Heart left ventricle (tissue), 16 donors: ENCODE results near the gene BCR. TPM values are rescaled to one million over a fixed set of nuclear protein-coding genes. Genes with fewer than 3 reads are reported as not detected.
A peak's percentile ranks its signal among the peaks of the same experiment; 100 is the strongest.

Experiments
- ATAC-seq, 4 donors: fragments of 200-7000 bp; cut with Tn5 transposase; one replicate each; pipeline ENCODE4 v1.9.1; 2020 to 2022; ENCODE audit warnings: moderate library complexity in 4 of 4, mild to moderate bottlenecking in 3 of 4, moderate number of reproducible peaks in 1 of 4
- DNase-seq, 5 donors: peaks; one replicate each; pipeline ENCODE4 v3.0.0-alpha.2; 2020
- H3K27ac ChIP-seq, 12 donors: fragments of 200-600 bp; sonication (generic) in 4 of 12; one replicate each; pipeline versions ENCODE4 v1.5.0 to v1.8.0; 2016 to 2022; ENCODE audit warnings: mild to moderate bottlenecking in 2 of 12
- H3K27me3 ChIP-seq, 9 donors: fragments of 200-600 bp; sonication (generic) in 2 of 9; one replicate each; pipeline versions ENCODE4 v1.5.1 to v1.8.0; 2016 to 2022; ENCODE audit warnings: mild to moderate bottlenecking in 3 of 9
- H3K36me3 ChIP-seq, 9 donors: fragments of 200-600 bp; sonication (generic) in 2 of 9; one replicate each; pipeline versions ENCODE4 v1.5.0 to v1.8.0; 2018 to 2022; ENCODE audit warnings: mild to moderate bottlenecking in 2 of 9
- H3K4me1 ChIP-seq, 12 donors: fragments of 200-600 bp; sonication (generic) in 4 of 12; one replicate each; pipeline versions ENCODE4 v1.5.0 to v1.8.0; 2016 to 2022; ENCODE audit warnings: mild to moderate bottlenecking in 3 of 12
- H3K4me3 ChIP-seq, 12 donors: fragments of 200-600 bp; sonication (generic) in 4 of 12; one replicate each; pipeline versions ENCODE4 v1.5.0 to v1.8.0; 2017 to 2022; ENCODE audit warnings: mild to moderate bottlenecking in 9 of 12, moderate library complexity in 4 of 12
- H3K9me3 ChIP-seq, 12 donors: fragments of 200-600 bp; sonication (generic) in 4 of 12; one replicate each; pipeline versions ENCODE4 v1.5.0 to v1.8.0; 2016 to 2022; ENCODE audit warnings: mild to moderate bottlenecking in 1 of 12
- POLR2A ChIP-seq, 2 donors: fragments of 450-650 bp; IDR thresholded peaks; one replicate each; pipeline ENCODE4 v1.6.1; 2017; ENCODE audit warnings: antibody characterized with exemption in 2 of 2, mild to moderate bottlenecking in 2 of 2, moderate library complexity in 2 of 2
- WGBS, 4 donors: extraction: QIAGEN DNeasy Blood & Tissue Kit in 2 of 4; methylation state at CpG; one replicate each; pipeline versions ENCODE4 v1.1.5 to v1.1.7; 2013 to 2018; 5-methylcytosine and 5-hydroxymethylcytosine counted together
- intact Hi-C, 10 donors: fragments of 100-400 bp; cut with DNase I; formaldehyde crosslinking; loops; one replicate each; pipeline versions ENCODE4 v1.11.1 to v1.14.2; 2022
- polyA plus RNA-seq, 2 donors: library from polyadenylated mRNA; stranded (reverse); fragments of 200-250 nt; gene quantifications; one replicate each; pipeline ENCODE4 v1.2.3, GENCODE V29; 2013
- total RNA-seq, 9 donors: library from RNA; depleted of rRNA in 2 of 9; stranded (reverse); fragments of >200 nt in 2 of 9; fragmentation: NEBNext Ultra II Directional in 3 of 9; extraction: Animal tissue kit (Norgen Biotek cat#: 25700) in 3 of 9; gene quantifications; one replicate each; pipeline versions ENCODE4 v1.1.0 to v1.2.4, GENCODE V29; 2016 to 2023
- TF ChIP-seq, protein P1 (sequence below), 12 donors: fragments of 200-600 bp; sonication (generic) in 4 of 12; IDR thresholded peaks; one replicate each; pipeline versions ENCODE4 v1.5.0 to v1.8.0; 2018 to 2022; ENCODE audit warnings: antibody characterized with exemption in 12 of 12, mild to moderate bottlenecking in 5 of 12
- donor health status: ischemic (EF 13 %, LVEDD 7.1; RV severe dilation, severe dysfunction).
- donor health status: healthy with polysubstance abuse.
- donor health status: DM: no; HTN: yes; CAD: no.
- donor health status: DM: no; HTN: no; CAD: no.
- donor health status: ischemic (EF 25% LVEDD 6.9; RV normal size, moderate dysfunction).
- donor health status: ischemic (EF 25% LVEDD 5.7; RV mildly dilated, moderate dysfunction).
- donor health status: healthy.
- donor health status: DM: yes; HTN: yes; CAD: no.
- donor health status: ischemic (EF 35%, LVEDD 5.7; RV mildly dilated, moderate dysfunction).
- donor health status: nonischemic (EF 11% LVEDD 7.7; RV severe dilation, severe dysfunction).
- donor health status: DM: yes; HTN: yes; CAD: no.
- donor health status: PGD.
- donor health status: ischemic (EF 29% LVEDD 5.4; RV normal size, mild dysfunction).
- donor health status: nonischemic (EF 23%, LVEDD 6.1; RV moderate dilation, normal function).

BCR gene
- total and polyA plus RNA-seq, 11 donors: 12.6 to 51.1 (median 28.7) TPM

DNA sequence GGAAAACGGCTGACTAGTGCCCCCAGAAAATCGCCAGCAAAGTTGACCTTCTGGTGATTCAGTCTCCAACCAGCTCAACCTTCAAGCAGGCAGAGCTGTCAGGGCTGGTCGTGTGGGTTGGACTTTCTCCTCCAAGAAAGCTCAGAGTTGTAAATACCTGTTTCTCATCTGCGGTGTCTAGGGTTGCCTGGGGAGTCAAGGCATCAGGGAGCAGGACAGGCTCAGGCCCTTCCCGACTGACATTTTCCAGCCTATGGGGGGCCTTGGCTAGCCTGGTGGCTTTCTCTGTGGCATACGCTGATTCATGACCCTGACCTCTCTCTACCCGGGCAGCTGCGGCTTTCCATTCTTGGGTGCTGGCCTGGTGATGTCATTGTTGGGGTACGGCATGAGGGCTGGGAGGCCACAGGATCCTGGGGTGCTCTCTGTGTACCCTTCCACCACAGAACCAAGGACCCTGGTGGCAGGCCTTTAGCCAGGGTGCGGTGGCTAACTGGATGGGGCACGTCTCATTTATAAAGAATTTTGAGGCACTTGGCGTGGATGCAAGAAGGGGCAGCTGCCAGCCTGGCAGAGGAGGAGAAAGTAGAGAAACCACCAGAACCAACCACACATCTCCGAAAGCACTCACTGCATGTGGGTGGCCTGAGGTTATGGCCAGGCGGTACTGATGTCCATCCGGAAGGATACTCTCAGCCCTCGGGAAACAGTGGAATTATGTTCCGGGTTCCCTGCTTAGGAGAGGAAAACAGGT lies 64.9 kb downstream of the BCR start:
- Histone ChIP-seq H3K36me3 (no peaks in the 10 kb centered on the region), H3K4me1 (peaks cover 0 to 58% (median 5%) of the 10 kb centered on the region in 12 donors), H3K4me3 (no peak overlapping the region), H3K27ac (no peak overlapping the region), H3K9me3 (no peaks in the 10 kb centered on the region), H3K27me3 (no peaks in the 10 kb centered on the region)
- TF ChIP-seq, protein P1, sequence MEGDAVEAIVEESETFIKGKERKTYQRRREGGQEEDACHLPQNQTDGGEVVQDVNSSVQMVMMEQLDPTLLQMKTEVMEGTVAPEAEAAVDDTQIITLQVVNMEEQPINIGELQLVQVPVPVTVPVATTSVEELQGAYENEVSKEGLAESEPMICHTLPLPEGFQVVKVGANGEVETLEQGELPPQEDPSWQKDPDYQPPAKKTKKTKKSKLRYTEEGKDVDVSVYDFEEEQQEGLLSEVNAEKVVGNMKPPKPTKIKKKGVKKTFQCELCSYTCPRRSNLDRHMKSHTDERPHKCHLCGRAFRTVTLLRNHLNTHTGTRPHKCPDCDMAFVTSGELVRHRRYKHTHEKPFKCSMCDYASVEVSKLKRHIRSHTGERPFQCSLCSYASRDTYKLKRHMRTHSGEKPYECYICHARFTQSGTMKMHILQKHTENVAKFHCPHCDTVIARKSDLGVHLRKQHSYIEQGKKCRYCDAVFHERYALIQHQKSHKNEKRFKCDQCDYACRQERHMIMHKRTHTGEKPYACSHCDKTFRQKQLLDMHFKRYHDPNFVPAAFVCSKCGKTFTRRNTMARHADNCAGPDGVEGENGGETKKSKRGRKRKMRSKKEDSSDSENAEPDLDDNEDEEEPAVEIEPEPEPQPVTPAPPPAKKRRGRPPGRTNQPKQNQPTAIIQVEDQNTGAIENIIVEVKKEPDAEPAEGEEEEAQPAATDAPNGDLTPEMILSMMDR (IDR thresholded peaks at IDR 0.05): no peak
- no peak for TF ChIP-seq POLR2A (IDR thresholded peaks at IDR 0.05)
- intact Hi-C loops: no loop called here
- DNase-seq (no peak), ATAC-seq (no peak)
- 84 to 94% (median 87%) methylated on average over 17 of the region's 17 CpGs for WGBS, 4 donors

DNA sequence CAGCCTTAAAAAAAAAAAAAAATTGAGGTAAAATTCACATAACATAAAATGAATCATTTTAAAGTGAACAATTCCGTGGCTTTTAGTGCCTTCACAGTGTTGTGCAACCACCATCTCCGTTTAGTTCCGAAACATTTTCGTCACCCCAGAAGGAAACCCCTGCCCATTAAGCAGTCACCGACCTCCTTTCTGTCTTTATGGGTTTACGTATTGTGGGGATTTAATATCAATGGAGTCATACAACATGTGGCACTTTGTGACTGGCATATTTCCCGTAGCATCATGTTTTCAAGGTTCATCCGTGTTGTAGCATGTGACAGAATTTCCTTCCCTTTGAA lies 65.5 kb downstream of the BCR start:
- no peaks in the 10 kb centered on the region for H3K36me3 ChIP-seq
- TF ChIP-seq POLR2A (IDR thresholded peaks at IDR 0.05): no peak
- TF ChIP-seq, protein P1 (IDR thresholded peaks at IDR 0.05): no peak
- ATAC-seq: no peak
- DNase-seq: no peak
- H3K27ac ChIP-seq: no peak overlapping the region
- intact Hi-C loops: no loop called here
- 80 to 93% (median 85%) methylated on average over 8 of the region's 8 CpGs for WGBS, 4 donors
- H3K4me3 ChIP-seq: no peak overlapping the region
- no peaks in the 10 kb centered on the region for H3K27me3 ChIP-seq
- H3K4me1 ChIP-seq: peaks cover 0 to 54% (median 5%) of the 10 kb centered on the region in 12 donors
- no peaks in the 10 kb centered on the region for H3K9me3 ChIP-seq

DNA sequence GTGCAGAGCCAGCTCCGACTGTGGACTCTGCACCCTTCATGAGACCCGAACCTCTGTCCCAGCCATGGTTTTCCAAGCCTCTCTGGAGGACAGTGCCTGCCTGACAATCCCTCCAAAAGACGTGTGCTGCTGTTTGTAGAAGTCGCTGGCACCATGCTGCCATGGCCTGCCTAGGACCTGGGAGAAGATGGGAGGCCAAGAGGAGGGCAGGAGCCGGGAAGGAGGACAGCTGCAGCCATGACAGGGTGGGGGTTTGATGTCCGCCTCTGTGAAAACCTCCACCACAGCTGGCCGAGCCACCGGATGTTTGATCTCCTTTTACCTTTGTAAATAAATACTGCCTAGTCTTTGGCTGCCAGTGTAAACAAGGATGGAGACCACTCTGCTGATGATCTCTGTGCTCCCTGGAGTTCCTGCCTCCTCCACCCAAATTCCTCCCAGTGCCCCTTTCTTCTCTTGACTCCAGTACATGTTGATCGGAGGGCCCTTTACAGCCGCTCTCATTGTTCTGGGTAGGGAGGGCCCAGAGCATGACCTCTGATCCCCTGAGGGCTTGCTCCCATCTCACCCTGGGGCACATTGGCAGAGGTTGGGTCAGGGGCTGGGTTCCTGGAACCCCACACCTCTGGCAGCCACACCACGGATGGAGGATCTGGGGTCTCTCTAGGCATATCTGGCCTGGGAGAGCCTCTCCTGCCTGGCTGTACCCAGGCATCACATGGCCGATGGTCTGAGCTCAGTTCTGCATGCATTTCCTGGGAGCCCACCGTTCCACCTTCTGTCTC lies 66.9 kb downstream of the BCR start:
- DNase-seq (no peak), ATAC-seq (no peak)
- no peaks in the 10 kb centered on the region for H3K36me3 ChIP-seq
- H3K4me3 ChIP-seq: no peak overlapping the region
- H3K27me3 ChIP-seq: no peaks in the 10 kb centered on the region
- H3K4me1 ChIP-seq: peaks cover 0 to 45% (median 6%) of the 10 kb centered on the region in 12 donors
- intact Hi-C loops: no loop called here
- H3K27ac ChIP-seq: no peak overlapping the region
- WGBS, 4 donors: 90 to 94% (median 91%) methylated on average over 12 to 13 of the region's 13 CpGs
- TF ChIP-seq, protein P1 (IDR thresholded peaks at IDR 0.05): no peak
- TF ChIP-seq POLR2A (IDR thresholded peaks at IDR 0.05): no peak
- no peaks in the 10 kb centered on the region for H3K9me3 ChIP-seq

DNA sequence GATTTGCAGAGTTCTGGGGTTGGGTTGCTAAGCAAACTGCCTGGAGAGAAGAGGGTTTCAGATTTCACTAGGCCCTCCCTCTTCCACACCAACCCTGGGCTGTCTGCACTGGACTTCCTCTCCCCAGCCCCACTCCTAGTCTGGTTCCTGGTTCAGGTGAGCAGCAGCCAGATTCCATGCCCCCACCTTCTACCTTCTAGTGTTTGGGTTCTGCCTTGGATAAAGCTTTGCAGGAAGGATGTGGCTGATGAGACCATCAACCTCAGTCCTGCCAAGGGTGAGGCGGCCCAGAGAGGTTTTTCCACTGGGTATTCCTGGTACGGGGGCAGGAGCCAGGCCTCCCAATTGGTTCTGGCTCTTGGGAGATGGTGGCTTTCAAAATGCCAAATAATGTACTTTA lies 68.3 kb downstream of the BCR start:
- 75 to 93% (median 84%) methylated on average over 2 of the region's 2 CpGs for WGBS, 4 donors
- Histone ChIP-seq H3K36me3 (peaks cover 0 to 1% (median 0%) of the 10 kb centered on the region in 9 donors), H3K9me3 (no peaks in the 10 kb centered on the region), H3K4me1 (peaks cover 0 to 36% (median 6%) of the 10 kb centered on the region in 12 donors), H3K27me3 (no peaks in the 10 kb centered on the region), H3K27ac (no peak overlapping the region), H3K4me3 (no peak overlapping the region)
- DNase-seq (no peak), ATAC-seq (peak in 1 of 4 donors; percentile 14)
- intact Hi-C loops: no loop called here
- TF ChIP-seq POLR2A (IDR thresholded peaks at IDR 0.05): no peak
